ENCODE results near the gene CRMP1.
"Not testable (repeated sequence)": the region's sequence is repeated elsewhere in the genome, so short reads cannot be mapped to it uniquely, and the experiment has no call there.

Gene CRMP1

GRCh38 chr4:5852523-5853202, 40.2 kb downstream of the CRMP1 start:
- no peak for DNase-seq

- DNase-seq: no peak
Observed at GRCh38 chr4:5851637-5852301, 41.1 kb downstream of the CRMP1 start.

- DNase-seq: no peak
Observed at GRCh38 chr4:5845035-5845905, 47.6 kb downstream of the CRMP1 start.

- no peak for DNase-seq
Observed at GRCh38 chr4:5843573-5844530, 49.0 kb downstream of the CRMP1 start.

GRCh38 chr4:5842456-5842855, 50.4 kb downstream of the CRMP1 start:
- no peak for DNase-seq

GRCh38 chr4:5839751-5840674, 52.9 kb downstream of the CRMP1 start:
- DNase-seq: no peak

GRCh38 chr4:5839332-5839731, 53.6 kb downstream of the CRMP1 start:
- DNase-seq: no peak

GRCh38 chr4:5837483-5837882, 55.4 kb downstream of the CRMP1 start:
- not testable (repeated sequence) for DNase-seq

- DNase-seq: no peak
Observed at GRCh38 chr4:5836943-5837342, 55.9 kb downstream of the CRMP1 start.

GRCh38 chr4:5828005-5828391, 64.9 kb downstream of the CRMP1 start:
- DNase-seq: no peak

GRCh38 chr4:5827108-5828004, 65.5 kb downstream of the CRMP1 start:
- DNase-seq: no peak

- no peak for DNase-seq
Observed at GRCh38 chr4:5826437-5827107, 66.3 kb downstream of the CRMP1 start.

- DNase-seq: no peak
Observed at GRCh38 chr4:5825321-5826041, 67.4 kb downstream of the CRMP1 start.

- DNase-seq: no peak
Observed at GRCh38 chr4:5824635-5825034, 68.3 kb downstream of the CRMP1 start.

GRCh38 chr4:5824227-5824626, 68.7 kb downstream of the CRMP1 start:
- DNase-seq: no peak

GRCh38 chr4:5823542-5824211, 69.2 kb downstream of the CRMP1 start:
- no peak for DNase-seq

GRCh38 chr4:5822619-5823018, 70.3 kb downstream of the CRMP1 start:
- no peak for DNase-seq

- DNase-seq: no peak
Observed at GRCh38 chr4:5821665-5822358, 71.1 kb downstream of the CRMP1 start.
